ENCODE measurements around the gene EPB41. TPM values are rescaled to one million over a fixed set of nuclear protein-coding genes. Genes with fewer than 3 reads are reported as not detected.
A peak's percentile ranks its signal among the peaks of the same experiment; 100 is the strongest.

The EPB41 gene
- total RNA-seq (10 to 100 TPM; 23.0 to 56.4 (median 31.8) TPM), polyA plus RNA-seq (10 to 100 TPM; 11.2 to 21.7 TPM)
- long read RNA-seq, donor 1, partial matches to known transcripts: 31 of 40 reads
- long read RNA-seq, donor 1, other reads (novel, unspliced or antisense): 9 of 40 reads
- long read RNA-seq, donor 2, partial matches to known transcripts: 0 of 58 reads
- long read RNA-seq, donor 2, other reads (novel, unspliced or antisense): 58 of 58 reads
- long read RNA-seq, donor 3, partial matches to known transcripts: 7 of 24 reads
- long read RNA-seq, donor 3, other reads (novel, unspliced or antisense): 17 of 24 reads

GRCh38 chr1:28914228-28915030, at the start of gene EPB41:
EPB41 (plus strand) TSS chr1:28914569; CDS start chr1:28987438, 72,869 bp downstream.
- H3K36me3 ChIP-seq: no peaks in the 10 kb centered on the region
- no peaks in the 10 kb centered on the region for H3K9me3 ChIP-seq
- DNase-seq: peak; percentile 92 to 95 (median 95)
- intact Hi-C loops (cut with DNase I): no loop called here
- H3K27me3 ChIP-seq: no peaks in the 10 kb centered on the region
- H3K4me3 ChIP-seq: peak within 1 kb of the TSS; percentile 67
- TF ChIP-seq POLR2A (IDR thresholded peaks at IDR 0.05): peak; percentile 48
- TF ChIP-seq CTCF (IDR thresholded peaks at IDR 0.05): no peak
- peak within 1 kb of the TSS; percentile 75 to 82 for H3K27ac ChIP-seq
- peaks cover 2% of the 10 kb centered on the region for H3K4me1 ChIP-seq (ENCODE audit: insufficient read depth)
- WGBS, 3 donors: 0 to 1% (median 1%) methylated on average over 45 to 95 of the region's 95 CpGs

GRCh38 chr1:28864695-28865094, 49.7 kb upstream of the EPB41 start:
- DNase-seq: no peak
- Histone ChIP-seq H3K4me1 (ENCODE audit: insufficient read depth) (no peaks in the 10 kb centered on the region), H3K27ac (no peak overlapping the region), H3K9me3 (no peaks in the 10 kb centered on the region), H3K36me3 (no peaks in the 10 kb centered on the region), H3K4me3 (no peak overlapping the region), H3K27me3 (no peaks in the 10 kb centered on the region)
- WGBS, 3 donors: 28 to 41% (median 38%) methylated on average over 6 of the region's 6 CpGs
- intact Hi-C loops (cut with DNase I): loop anchor here in 2 of 4 donors (5.0 to 10.0 kb wide), 3 partner anchors 70 to 230 kb away; no protein-coding TSS in a partner anchor
- TF ChIP-seq POLR2A (IDR thresholded peaks at IDR 0.05) (no peak), CTCF (IDR thresholded peaks at IDR 0.05) (no peak), EP300 (IDR thresholded peaks at IDR 0.05) (no peak)

GRCh38 chr1:28865997-28866650, 48.2 kb upstream of the EPB41 start:
- H3K27me3 ChIP-seq: no peaks in the 10 kb centered on the region
- DNase-seq: no peak
- TF ChIP-seq EP300 (IDR thresholded peaks at IDR 0.05): no peak
- intact Hi-C loops (cut with DNase I): loop anchor here in 2 of 4 donors (5.0 to 10.0 kb wide), 3 partner anchors 71 to 231 kb away; no protein-coding TSS in a partner anchor
- H3K36me3 ChIP-seq: no peaks in the 10 kb centered on the region
- no peaks in the 10 kb centered on the region for H3K4me1 ChIP-seq (ENCODE audit: insufficient read depth)
- H3K27ac ChIP-seq: no peak overlapping the region
- 76 to 80% (median 76%) methylated on average over 10 of the region's 10 CpGs for WGBS, 3 donors
- H3K4me3 ChIP-seq: no peak overlapping the region
- H3K9me3 ChIP-seq: no peaks in the 10 kb centered on the region

GRCh38 chr1:28867850-28868249, 46.5 kb upstream of the EPB41 start:
- TF ChIP-seq POLR2A (IDR thresholded peaks at IDR 0.05): no peak
- TF ChIP-seq EP300 (IDR thresholded peaks at IDR 0.05): no peak
- TF ChIP-seq CTCF (IDR thresholded peaks at IDR 0.05): no peak
- no peaks in the 10 kb centered on the region for H3K27me3 ChIP-seq
- H3K9me3 ChIP-seq: no peaks in the 10 kb centered on the region
- no peak for DNase-seq
- H3K4me3 ChIP-seq: no peak overlapping the region
- H3K4me1 ChIP-seq (ENCODE audit: insufficient read depth): no peaks in the 10 kb centered on the region
- no peak overlapping the region for H3K27ac ChIP-seq
- intact Hi-C loops (cut with DNase I): loop anchor here in 2 of 4 donors (5.0 to 10.0 kb wide), 3 partner anchors 73 to 233 kb away; no protein-coding TSS in a partner anchor
- WGBS, 3 donors: 54 to 66% (median 55%) methylated on average over 3 of the region's 3 CpGs
- no peaks in the 10 kb centered on the region for H3K36me3 ChIP-seq

Data from ovary (tissue), 10 donors.